Measurements from ENCODE around the gene TYW5. TPM values are rescaled to one million over a fixed set of nuclear protein-coding genes. Genes with fewer than 3 reads are reported as not detected.

The TYW5 gene
- total RNA-seq, 1 experiment from 2014 or later, result 7.1 TPM

DNA sequence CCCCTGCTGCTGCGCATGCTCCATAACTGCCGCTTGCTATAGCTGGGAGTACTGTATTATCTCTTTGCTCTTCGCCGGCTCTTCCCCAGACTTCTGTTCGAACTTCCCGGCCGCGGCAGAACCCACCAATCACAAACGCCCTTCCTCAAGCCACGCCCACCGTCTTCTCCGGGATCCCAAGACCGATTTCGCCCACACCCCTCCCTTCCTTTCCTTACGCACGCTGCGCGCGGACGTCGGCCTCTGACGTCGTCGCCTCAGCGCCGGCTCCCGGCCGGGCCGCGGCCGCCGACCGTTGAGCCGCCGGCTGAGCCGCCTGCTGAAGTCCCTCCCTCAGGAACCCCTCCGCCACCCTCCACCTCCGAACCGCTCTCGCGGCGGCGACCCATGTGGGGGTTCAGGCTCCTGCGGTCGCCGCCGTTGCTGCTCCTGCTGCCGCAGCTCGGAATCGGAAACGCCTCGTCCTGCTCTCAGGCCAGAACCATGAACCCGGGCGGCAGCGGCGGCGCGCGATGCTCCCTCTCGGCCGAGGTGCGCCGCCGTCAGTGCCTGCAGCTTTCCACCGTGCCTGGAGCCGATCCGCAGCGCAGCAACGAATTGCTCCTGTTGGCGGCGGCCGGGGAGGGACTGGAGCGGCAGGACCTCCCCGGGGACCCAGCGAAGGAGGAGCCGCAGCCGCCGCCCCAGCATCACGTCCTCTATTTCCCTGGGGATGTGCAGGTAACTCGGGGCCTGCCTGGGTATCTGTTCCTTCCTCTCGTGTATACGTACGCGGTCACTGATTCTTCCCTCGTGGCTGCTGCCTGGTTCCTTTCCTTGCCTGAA, 44.0 kb downstream of the TYW5 start, which contains the start of gene C2orf69 (continued):
- TF ChIP-seq, protein P1, sequence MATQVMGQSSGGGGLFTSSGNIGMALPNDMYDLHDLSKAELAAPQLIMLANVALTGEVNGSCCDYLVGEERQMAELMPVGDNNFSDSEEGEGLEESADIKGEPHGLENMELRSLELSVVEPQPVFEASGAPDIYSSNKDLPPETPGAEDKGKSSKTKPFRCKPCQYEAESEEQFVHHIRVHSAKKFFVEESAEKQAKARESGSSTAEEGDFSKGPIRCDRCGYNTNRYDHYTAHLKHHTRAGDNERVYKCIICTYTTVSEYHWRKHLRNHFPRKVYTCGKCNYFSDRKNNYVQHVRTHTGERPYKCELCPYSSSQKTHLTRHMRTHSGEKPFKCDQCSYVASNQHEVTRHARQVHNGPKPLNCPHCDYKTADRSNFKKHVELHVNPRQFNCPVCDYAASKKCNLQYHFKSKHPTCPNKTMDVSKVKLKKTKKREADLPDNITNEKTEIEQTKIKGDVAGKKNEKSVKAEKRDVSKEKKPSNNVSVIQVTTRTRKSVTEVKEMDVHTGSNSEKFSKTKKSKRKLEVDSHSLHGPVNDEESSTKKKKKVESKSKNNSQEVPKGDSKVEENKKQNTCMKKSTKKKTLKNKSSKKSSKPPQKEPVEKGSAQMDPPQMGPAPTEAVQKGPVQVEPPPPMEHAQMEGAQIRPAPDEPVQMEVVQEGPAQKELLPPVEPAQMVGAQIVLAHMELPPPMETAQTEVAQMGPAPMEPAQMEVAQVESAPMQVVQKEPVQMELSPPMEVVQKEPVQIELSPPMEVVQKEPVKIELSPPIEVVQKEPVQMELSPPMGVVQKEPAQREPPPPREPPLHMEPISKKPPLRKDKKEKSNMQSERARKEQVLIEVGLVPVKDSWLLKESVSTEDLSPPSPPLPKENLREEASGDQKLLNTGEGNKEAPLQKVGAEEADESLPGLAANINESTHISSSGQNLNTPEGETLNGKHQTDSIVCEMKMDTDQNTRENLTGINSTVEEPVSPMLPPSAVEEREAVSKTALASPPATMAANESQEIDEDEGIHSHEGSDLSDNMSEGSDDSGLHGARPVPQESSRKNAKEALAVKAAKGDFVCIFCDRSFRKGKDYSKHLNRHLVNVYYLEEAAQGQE (IDR thresholded peaks at IDR 0.05; ENCODE audit: insufficient read depth in 1 of 2, low read depth in 2 of 2, low read length in 1 of 2), result no peak

DNA sequence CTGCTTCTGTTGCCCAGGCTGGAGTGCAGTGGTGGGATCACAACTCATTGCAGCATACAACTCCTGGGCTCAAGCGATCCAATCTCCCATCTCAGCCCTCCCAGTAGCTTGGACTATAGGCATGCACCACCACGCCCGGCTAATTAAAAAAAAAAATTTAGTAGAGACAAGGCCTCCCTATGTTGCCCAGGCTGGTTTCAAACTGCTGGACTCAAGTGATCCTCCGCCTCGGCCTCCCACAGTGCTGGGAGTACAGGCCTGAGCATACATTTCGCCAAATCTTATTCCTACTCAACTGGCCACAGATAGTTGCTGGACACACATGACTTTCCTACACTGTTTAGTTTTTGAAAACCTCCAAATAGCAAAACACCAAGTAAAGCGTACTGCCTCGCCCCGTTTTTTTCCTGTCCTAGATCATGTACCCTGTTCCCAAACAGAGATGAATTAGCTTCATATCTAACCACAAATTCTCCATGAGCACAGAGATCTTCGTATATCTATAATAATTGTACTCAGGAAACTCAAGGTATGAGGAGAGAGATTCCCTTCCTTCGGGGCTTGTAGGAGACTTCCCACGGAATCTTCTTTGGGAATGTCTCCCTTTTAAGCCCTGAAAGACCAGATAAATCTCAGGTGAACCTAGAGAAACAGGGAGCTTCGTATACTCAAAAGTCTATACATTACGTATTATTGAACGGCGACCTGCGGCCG, 44.8 kb downstream of the TYW5 start:
- no peak for DNase-seq (ENCODE audit: low read depth, low spot score)
- in situ Hi-C loops (cut with HindIII; ENCODE audit: low pct_unique_long_range_greater_than_20kb, low sequenced_read_pairs), result no loop called here
- TF ChIP-seq, protein P1 (IDR thresholded peaks at IDR 0.05; ENCODE audit: insufficient read depth in 1 of 2, low read depth in 2 of 2, low read length in 1 of 2), result no peak
- TF ChIP-seq SIN3A (IDR thresholded peaks at IDR 0.05; ENCODE audit: borderline replicate concordance, insufficient read depth, low read depth, low read length), result no peak
- TF ChIP-seq POLR2AphosphoS5 (IDR thresholded peaks at IDR 0.05; ENCODE audit: low read depth, low read length), result no peak; the same call in 1 of the 2 replicates
- TF ChIP-seq TCF7L2 (IDR thresholded peaks at IDR 0.05; ENCODE audit: low read depth, low read length), result no peak
- TF ChIP-seq, protein P2, sequence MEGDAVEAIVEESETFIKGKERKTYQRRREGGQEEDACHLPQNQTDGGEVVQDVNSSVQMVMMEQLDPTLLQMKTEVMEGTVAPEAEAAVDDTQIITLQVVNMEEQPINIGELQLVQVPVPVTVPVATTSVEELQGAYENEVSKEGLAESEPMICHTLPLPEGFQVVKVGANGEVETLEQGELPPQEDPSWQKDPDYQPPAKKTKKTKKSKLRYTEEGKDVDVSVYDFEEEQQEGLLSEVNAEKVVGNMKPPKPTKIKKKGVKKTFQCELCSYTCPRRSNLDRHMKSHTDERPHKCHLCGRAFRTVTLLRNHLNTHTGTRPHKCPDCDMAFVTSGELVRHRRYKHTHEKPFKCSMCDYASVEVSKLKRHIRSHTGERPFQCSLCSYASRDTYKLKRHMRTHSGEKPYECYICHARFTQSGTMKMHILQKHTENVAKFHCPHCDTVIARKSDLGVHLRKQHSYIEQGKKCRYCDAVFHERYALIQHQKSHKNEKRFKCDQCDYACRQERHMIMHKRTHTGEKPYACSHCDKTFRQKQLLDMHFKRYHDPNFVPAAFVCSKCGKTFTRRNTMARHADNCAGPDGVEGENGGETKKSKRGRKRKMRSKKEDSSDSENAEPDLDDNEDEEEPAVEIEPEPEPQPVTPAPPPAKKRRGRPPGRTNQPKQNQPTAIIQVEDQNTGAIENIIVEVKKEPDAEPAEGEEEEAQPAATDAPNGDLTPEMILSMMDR (IDR thresholded peaks at IDR 0.05), result no peak
- no peaks in the 10 kb centered on the region for H3K27me3 ChIP-seq (ENCODE audit: control insufficient read depth, insufficient read depth, low read length)
- H3K27ac ChIP-seq (ENCODE audit: low read length), result peak overlapping the region; percentile 100
- H3K4me1 ChIP-seq (ENCODE audit: control insufficient read depth, insufficient read depth, low read length), result peaks cover 19% of the 10 kb centered on the region
- H3K9me3 ChIP-seq (ENCODE audit: control insufficient read depth, insufficient read depth, low read depth, low read length), result no peaks in the 10 kb centered on the region
- peak; percentile 13 for ATAC-seq
- TSS peak; percentile 89 for BruUV-seq (replicated peaks)
- ChIA-PET CTCF (no interaction called here), POLR2A (interaction anchor here (0.5 kb wide), 1 partner anchor 42 kb away, joined by 3 read pairs; no protein-coding TSS in a partner anchor)
- H3K4me3 ChIP-seq (ENCODE audit: low read depth in 2 of 2, low read length in 2 of 2), result peak overlapping the region; percentile 71 to 91
- H3K36me3 ChIP-seq (ENCODE audit: control insufficient read depth, insufficient read depth, low read length), result peaks cover 5% of the 10 kb centered on the region
- intact Hi-C loops (cut with micrococcal nuclease; ENCODE audit: unreplicated experiment), result no loop called here
